OCI-LY7 (cell line): ENCODE measurements around the gene ADCY7. TPM values are rescaled to one million over a fixed set of nuclear protein-coding genes. Genes with fewer than 3 reads are reported as not detected.

Experiments
- BruUV-seq: library from RNA; stranded (reverse); fragments of 400-500 nt; replicated peaks from 2 replicates; lab custom pipeline; 2021; lab: Mats Ljungman, UMichigan
- CTCF ChIA-PET: fragments of 300-600 bp; sonication (Branson Sonifier 250); formaldehyde crosslinking; loops from one replicate; lab custom pipeline; 2022; ENCODE audit warnings: antibody characterized with exemption; ENCODE audit not compliant: unreplicated experiment; lab: Charles Lee
- POLR2A ChIA-PET: fragments of 300-600 bp; sonication (Branson Sonifier 250); formaldehyde crosslinking; loops from one replicate; lab custom pipeline; 2022; ENCODE audit warnings: antibody characterized with exemption; lab: Charles Lee
- DNase-seq: peaks from one replicate; pipeline ENCODE4 v3.0.0-alpha.2; 2015; ENCODE audit warnings: low spot score
- H2AFZ ChIP-seq: fragments of 200-600 bp; sonication (generic), shearing (Covaris generic); 2 replicates; pipeline ENCODE4 v1.6.1; 2014; ENCODE audit warnings: mild to moderate bottlenecking, antibody characterized with exemption, low read length, moderate library complexity
- H3K27ac ChIP-seq: fragments of 200-600 bp; sonication (generic); 2 replicates; pipeline ENCODE4 v1.5.1; 2014; ENCODE audit warnings: mixed run types, low read depth, mild to moderate bottlenecking, moderate library complexity, low read length, inconsistent platforms; ENCODE audit not compliant: poor library complexity, severe bottlenecking
- H3K36me3 ChIP-seq: fragments of 200-600 bp; sonication (generic); 2 replicates; pipeline ENCODE4 v1.6.1; 2014; ENCODE audit warnings: mild to moderate bottlenecking, antibody characterized with exemption, low read length, moderate library complexity, mixed read lengths; ENCODE audit not compliant: insufficient read depth
- H3K4me1 ChIP-seq: fragments of 200-600 bp; sonication (generic); 2 replicates; pipeline ENCODE4 v1.5.1; 2014; ENCODE audit warnings: mild to moderate bottlenecking, low read length; ENCODE audit not compliant: insufficient read depth, poor library complexity, severe bottlenecking
- H3K4me2 ChIP-seq: fragments of 200-600 bp; sonication (generic); 2 replicates; pipeline ENCODE4 v1.6.1; 2014; ENCODE audit warnings: mild to moderate bottlenecking, low read length
- H3K4me3 ChIP-seq: fragments of 200-600 bp; sonication (generic); 2 replicates; pipeline ENCODE4 v1.5.1; 2014; ENCODE audit warnings: mild to moderate bottlenecking, low read depth, low read length; ENCODE audit not compliant: poor library complexity, severe bottlenecking
- H3K79me2 ChIP-seq: fragments of 200-600 bp; sonication (generic); 2 replicates; pipeline ENCODE4 v1.6.1; 2016; ENCODE audit warnings: low read depth, mild to moderate bottlenecking, low read length, moderate library complexity, mixed read lengths; ENCODE audit not compliant: insufficient read depth
- H3K9me2 ChIP-seq: fragments of 200-600 bp; sonication (generic); 2 replicates; pipeline ENCODE4 v1.6.1; 2016; ENCODE audit warnings: mild to moderate bottlenecking, low read length, mixed read lengths; ENCODE audit not compliant: insufficient read depth
- H3K9me3 ChIP-seq: fragments of 200-600 bp; sonication (generic); 2 replicates; pipeline ENCODE4 v1.6.1; 2014; ENCODE audit warnings: mild to moderate bottlenecking, mixed run types, low read length, mixed read lengths
- H4K20me1 ChIP-seq: fragments of 200-600 bp; sonication (generic); 2 replicates; pipeline ENCODE4 v1.6.1; 2014; ENCODE audit warnings: mild to moderate bottlenecking, antibody characterized with exemption, low read length, moderate library complexity, mixed read lengths; ENCODE audit not compliant: insufficient read depth
- EZH2phosphoT487 ChIP-seq: fragments of 200-600 bp; sonication (generic); IDR thresholded peaks from 2 replicates; pipeline ENCODE4 v1.6.1; 2018; ENCODE audit warnings: low read depth, borderline replicate concordance, mild to moderate bottlenecking, mixed run types, antibody characterized with exemption, low read length, moderate library complexity, mixed read lengths
- intact Hi-C: fragments of 100-400 bp; cut with micrococcal nuclease; formaldehyde crosslinking; loops from one replicate; pipeline ENCODE4 v1.10.0; 2022; ENCODE audit not compliant: unreplicated experiment
- total RNA-seq, 2 experiments: library from RNA; depleted of rRNA in 1 of 2; stranded (reverse); fragments of >200 nt in 1 of 2; shearing (Covaris generic) in 1 of 2; gene quantifications; 2 replicates each; pipeline ENCODE4 v1.2.3, GENCODE V29; 2014 to 2022
- TF ChIP-seq, protein P1 (sequence below): fragments of 200-600 bp; sonication (generic); conservative IDR thresholded peaks from 2 replicates; pipeline ENCODE4 v1.5.1; 2014; ENCODE audit warnings: mild to moderate bottlenecking, antibody characterized with exemption, low read length, moderate library complexity, mixed read lengths

ADCY7 gene
- total RNA-seq, 2 experiments from 2014 or later, result 49.9 to 77.7 TPM

DNA sequence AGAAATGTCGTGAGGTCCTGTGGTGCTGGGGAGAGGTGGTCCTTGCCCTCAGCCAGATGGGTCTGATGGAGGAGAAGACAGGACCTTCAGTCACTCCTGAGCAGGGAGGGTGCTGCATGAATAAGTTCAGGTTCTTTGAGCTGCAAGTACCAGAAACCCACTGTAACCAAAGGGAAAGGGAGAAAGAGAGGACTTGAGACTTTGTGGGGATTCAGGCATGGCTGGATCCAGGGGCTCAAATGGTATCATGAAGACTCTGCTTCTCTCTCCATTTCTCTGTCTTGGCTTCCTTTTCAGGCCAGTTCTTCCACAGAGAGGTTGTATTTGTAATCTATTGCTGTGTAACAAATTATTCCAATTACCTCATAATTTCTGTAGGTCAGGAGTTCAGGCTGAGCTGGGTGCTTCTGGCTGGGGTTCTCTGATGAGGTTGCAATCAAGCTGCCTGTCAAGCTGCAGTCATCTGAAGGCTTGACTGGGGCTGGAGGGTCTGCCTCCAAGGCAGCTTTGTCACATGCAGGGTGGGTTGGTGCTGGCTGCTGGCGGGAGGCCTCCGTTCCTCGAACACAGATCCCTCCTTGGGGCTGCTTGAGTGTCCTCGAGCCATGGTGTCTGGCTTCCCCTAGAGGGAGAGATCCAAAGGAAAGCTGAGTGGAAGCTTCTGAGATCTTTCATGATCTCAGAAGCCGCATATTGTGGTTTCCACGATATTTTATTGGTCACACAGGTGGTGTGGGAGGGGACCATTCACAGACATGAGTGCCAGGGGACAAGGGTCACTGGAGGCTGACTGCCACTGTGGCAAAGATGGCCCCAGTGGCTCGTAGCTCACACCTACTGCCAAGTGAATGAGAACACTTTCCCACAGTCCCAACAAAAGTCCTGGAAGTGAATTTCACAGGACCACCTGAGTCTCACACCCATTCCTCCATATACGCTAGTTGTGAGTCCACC is 5.9 kb upstream of the ADCY7 start:
- ChIA-PET POLR2A (no interaction called here), CTCF (no interaction called here)
- H3K79me2 ChIP-seq, result no peaks in the 10 kb centered on the region
- TF ChIP-seq, protein P1, sequence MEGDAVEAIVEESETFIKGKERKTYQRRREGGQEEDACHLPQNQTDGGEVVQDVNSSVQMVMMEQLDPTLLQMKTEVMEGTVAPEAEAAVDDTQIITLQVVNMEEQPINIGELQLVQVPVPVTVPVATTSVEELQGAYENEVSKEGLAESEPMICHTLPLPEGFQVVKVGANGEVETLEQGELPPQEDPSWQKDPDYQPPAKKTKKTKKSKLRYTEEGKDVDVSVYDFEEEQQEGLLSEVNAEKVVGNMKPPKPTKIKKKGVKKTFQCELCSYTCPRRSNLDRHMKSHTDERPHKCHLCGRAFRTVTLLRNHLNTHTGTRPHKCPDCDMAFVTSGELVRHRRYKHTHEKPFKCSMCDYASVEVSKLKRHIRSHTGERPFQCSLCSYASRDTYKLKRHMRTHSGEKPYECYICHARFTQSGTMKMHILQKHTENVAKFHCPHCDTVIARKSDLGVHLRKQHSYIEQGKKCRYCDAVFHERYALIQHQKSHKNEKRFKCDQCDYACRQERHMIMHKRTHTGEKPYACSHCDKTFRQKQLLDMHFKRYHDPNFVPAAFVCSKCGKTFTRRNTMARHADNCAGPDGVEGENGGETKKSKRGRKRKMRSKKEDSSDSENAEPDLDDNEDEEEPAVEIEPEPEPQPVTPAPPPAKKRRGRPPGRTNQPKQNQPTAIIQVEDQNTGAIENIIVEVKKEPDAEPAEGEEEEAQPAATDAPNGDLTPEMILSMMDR, result no peak
- TF ChIP-seq EZH2phosphoT487, result no peak
- no peaks in the 10 kb centered on the region for H4K20me1 ChIP-seq
- no peak overlapping the region for H3K4me2 ChIP-seq
- DNase-seq, result no peak
- H3K27ac ChIP-seq, result no peak overlapping the region
- H3K4me1 ChIP-seq, result peaks cover 13% of the 10 kb centered on the region
- no peak overlapping the region for H3K4me3 ChIP-seq
- no TSS peak for BruUV-seq
- H3K36me3 ChIP-seq, result no peaks in the 10 kb centered on the region
- H3K9me2 ChIP-seq, result no peaks in the 10 kb centered on the region
- no peak overlapping the region for H2AFZ ChIP-seq
- no peaks in the 10 kb centered on the region for H3K9me3 ChIP-seq
- intact Hi-C loops, result no loop called here

DNA sequence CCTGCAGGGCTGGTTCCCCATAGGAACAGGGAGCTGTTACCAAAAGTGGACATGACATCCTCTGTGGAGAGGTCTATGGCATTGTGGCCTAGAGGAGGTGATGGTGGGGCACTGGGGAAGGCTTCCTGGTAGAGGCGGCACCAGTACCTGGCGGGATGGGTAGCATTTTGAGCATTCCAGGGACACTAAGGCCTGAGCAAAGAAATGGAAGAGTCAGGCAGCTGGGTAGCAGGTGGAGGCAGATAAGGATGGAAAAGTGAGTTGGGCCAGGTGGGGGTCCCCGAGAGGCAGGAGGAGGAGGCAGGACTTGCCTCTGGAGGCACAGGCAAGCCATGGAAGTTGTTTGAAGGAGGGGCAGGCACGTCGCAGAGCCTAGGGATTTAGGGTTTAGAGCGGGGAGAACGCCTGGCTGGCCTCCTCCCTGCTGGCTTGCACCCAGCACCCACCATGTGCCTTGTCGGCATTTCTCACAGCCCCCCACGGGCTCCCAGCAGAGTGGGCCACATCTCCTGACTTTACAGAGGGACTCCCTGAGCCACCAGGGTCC is 5.1 kb upstream of the ADCY7 start:
- BruUV-seq, result no TSS peak
- Histone ChIP-seq H2AFZ (no peak overlapping the region), H3K36me3 (no peaks in the 10 kb centered on the region), H3K9me3 (no peaks in the 10 kb centered on the region), H3K4me2 (no peak overlapping the region), H3K4me3 (no peak overlapping the region), H4K20me1 (no peaks in the 10 kb centered on the region), H3K9me2 (no peaks in the 10 kb centered on the region), H3K27ac (no peak overlapping the region), H3K4me1 (peaks cover 21% of the 10 kb centered on the region), H3K79me2 (no peaks in the 10 kb centered on the region)
- intact Hi-C loops, result no loop called here
- TF ChIP-seq EZH2phosphoT487, result no peak
- TF ChIP-seq, protein P1, result no peak
- no peak for DNase-seq
- ChIA-PET CTCF (no interaction called here), POLR2A (no interaction called here)
